ENCODE data around the gene GUCY2D.

The GUCY2D gene

GRCh38 chr17:8064561-8065019 is 62.2 kb downstream of the GUCY2D start:
- DNase-seq (ENCODE audit: low read depth): no peak

GRCh38 chr17:8066841-8067775 is 64.7 kb downstream of the GUCY2D start:
- DNase-seq (ENCODE audit: low read depth): no peak

DNA sequence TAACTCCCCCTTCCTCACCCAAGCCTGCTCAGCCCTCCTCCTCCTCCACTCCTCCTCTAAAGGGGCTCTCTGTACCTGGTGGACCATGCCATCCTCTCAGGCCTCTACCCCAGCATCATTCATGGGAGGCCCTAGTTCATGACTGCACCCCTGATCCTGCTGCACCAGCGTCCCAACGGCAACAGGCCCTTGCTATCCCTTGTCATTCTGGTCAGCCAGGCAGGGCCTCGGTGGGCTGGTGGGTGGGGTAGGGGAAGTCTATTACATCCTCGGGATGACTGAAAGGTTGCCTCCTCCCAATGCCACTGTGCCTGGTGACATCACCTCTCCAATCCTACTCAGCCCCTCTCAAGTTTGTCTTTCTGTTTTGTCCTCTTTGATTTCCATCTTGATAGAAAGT is 65.4 kb downstream of the GUCY2D start:
- no peak for DNase-seq (ENCODE audit: low read depth)

DNA sequence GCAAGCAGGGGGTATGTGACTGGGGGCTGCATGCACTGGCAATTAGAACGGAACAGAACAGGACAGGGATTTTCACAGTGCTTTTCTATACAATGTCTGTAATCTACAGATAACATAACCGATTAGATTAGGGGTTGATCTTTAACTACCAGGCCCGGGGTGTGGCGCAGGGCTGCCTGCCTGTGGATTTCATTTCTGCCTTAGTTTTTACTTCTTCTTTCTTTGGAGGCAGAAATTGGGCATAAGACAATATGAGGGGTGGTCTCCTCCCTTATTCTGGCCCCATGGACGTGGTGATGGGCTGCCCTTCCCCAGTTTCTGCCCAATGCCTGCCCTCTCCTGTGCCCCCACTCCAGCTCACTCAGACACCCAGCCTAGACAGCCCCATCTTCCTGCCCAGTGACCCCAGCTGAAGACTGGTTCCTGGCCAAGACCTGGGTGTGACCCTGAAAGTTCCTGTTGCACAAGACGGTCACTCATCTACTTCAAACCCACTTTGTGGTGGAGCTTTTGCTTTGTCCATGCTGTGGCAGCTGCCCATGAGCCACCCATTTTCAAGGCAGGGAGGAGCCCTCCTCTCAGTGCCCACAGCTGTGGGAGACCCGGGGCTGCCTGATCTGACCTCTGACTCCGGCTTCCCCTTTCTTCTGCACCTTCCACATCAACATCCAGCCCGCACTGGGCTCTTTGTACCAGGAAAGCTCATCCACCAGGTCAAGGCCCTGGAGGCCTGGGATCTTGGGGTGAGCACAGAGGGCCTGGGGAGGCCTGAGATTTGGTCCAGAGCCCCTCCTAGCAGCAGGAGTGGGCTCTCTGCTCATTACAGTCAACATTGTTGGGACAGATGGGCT is 66.5 kb downstream of the GUCY2D start:
- no peak for DNase-seq (ENCODE audit: low read depth)

DNA sequence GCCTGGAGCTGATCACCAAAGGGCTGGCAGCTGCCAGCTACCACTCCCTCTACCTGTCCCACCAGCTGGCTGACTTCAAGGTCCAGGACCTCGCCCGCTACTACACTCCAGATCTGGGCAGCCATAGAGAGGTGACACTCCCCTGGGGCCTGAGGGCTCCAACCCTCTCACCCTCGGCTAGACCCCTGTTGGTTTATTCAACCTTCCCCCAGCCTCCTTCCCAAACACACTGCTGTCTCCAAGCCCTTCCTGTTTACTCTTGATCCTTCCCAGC is 67.1 kb downstream of the GUCY2D start:
- no peak for DNase-seq (ENCODE audit: low read depth)

All from T follicular helper cell (primary cell).